ENCODE measurements around the gene GLS. TPM values are rescaled to one million over a fixed set of nuclear protein-coding genes. Genes with fewer than 3 reads are reported as not detected.

GLS gene
- total and polyA plus RNA-seq, 2 donors (not counting 1 experiment from before 2014, with no cell fraction given) = 32.5 to 195 TPM

DNA sequence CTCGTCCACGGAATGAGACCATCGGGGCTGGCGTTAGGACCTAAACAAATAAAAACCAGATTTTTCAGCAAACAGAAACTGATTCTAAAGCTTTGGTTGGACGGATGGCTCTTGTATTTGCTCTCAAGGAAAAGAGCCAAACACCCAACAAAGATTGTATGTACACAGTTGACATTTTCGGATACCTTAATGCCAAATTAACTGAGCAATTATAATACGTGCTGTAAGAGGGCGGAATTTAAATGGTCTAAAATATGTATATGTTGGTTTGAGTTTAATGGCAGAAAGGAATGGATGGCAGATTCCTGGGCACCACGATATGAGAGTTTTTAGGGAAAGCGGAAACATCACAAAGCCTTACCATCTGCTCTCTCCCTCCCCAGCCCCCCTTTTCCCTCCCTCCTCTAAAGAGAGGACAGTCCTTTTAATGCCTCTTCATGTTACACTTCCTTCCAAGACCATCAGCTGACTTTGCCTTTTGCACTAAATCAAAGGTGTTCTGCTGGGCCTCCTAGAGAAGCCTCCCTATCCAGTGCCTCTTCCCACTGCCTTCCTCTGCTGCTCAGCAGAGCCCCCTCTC is 100.1 kb downstream of the GLS start:
- Histone ChIP-seq H3K9me3 (ENCODE audit: control extremely low read depth in 1 of 3, control insufficient read depth in 2 of 3, insufficient read depth in 1 of 3, low read length in 2 of 3) (no peaks in the 10 kb centered on the region), H3K4me3 (ENCODE audit: control extremely low read depth in 1 of 5, extremely low read depth in 1 of 5, insufficient read depth in 1 of 5, low read depth in 2 of 5, low read length in 4 of 5) (no peak overlapping the region), H3K9ac (ENCODE audit: low read length) (peak overlapping the region; percentile 10), H3K4me1 (ENCODE audit: control insufficient read depth in 2 of 2, insufficient read depth in 2 of 2, low read length in 2 of 2) (peaks cover 12 to 14% of the 10 kb centered on the region in 2 donors), H3K27me3 (replicated peaks in 1 of 4; ENCODE audit: control extremely low read depth in 1 of 4, control insufficient read depth in 3 of 4, insufficient read depth in 4 of 4, low read length in 3 of 4) (no peaks in the 10 kb centered on the region), H3K36me3 (replicated peaks in 1 of 2; ENCODE audit: control extremely low read depth in 1 of 2, control insufficient read depth in 1 of 2, extremely low read depth in 1 of 2, insufficient read depth in 2 of 2, low read length in 1 of 2) (peaks cover 20 to 99% of the 10 kb centered on the region in 2 experiments), H3K27ac (ENCODE audit: low read length in 2 of 2) (peak overlapping the region; percentile 39 to 75), H3K79me2 (ENCODE audit: control insufficient read depth, insufficient read depth, low read length) (no peaks in the 10 kb centered on the region), H2AFZ (ENCODE audit: insufficient read depth, low read depth, low read length, poor library complexity, severe bottlenecking) (peak overlapping the region; percentile 35), H3K4me2 (replicated peaks; ENCODE audit: low read depth, low read length, poor library complexity, severe bottlenecking) (peak overlapping the region; percentile 46), H4K20me1 (ENCODE audit: control insufficient read depth, insufficient read depth, low read length, poor library complexity, severe bottlenecking) (no peaks in the 10 kb centered on the region)
- H3K4me3 Mint-ChIP-seq = peak overlapping the region; percentile 48
- H3K27me3 Mint-ChIP-seq = no peaks in the 10 kb centered on the region
- ChIA-PET CTCF (interaction anchor here (0.9 kb wide), 1 partner anchor 130 kb away, joined by 3 read pairs; no protein-coding TSS in a partner anchor), POLR2A (no interaction called here)
- WGBS (ENCODE audit: insufficient coverage) = 74% methylated on average over 5 of the region's 10 CpGs
- intact Hi-C loops (cut with micrococcal nuclease) = no loop called here
- no peaks in the 10 kb centered on the region for H3K9me3 Mint-ChIP-seq (ENCODE audit: insufficient read depth)
- DNase-seq (no peak), ATAC-seq (ENCODE audit: low read depth) (no peak)
- peaks cover 19% of the 10 kb centered on the region for H3K4me1 Mint-ChIP-seq
- TF ChIP-seq EZH2 (IDR thresholded peaks at IDR 0.05; ENCODE audit: borderline replicate concordance, insufficient read depth, low read depth, low read length, poor library complexity, severe bottlenecking) = no peak
- TF ChIP-seq, protein P1, sequence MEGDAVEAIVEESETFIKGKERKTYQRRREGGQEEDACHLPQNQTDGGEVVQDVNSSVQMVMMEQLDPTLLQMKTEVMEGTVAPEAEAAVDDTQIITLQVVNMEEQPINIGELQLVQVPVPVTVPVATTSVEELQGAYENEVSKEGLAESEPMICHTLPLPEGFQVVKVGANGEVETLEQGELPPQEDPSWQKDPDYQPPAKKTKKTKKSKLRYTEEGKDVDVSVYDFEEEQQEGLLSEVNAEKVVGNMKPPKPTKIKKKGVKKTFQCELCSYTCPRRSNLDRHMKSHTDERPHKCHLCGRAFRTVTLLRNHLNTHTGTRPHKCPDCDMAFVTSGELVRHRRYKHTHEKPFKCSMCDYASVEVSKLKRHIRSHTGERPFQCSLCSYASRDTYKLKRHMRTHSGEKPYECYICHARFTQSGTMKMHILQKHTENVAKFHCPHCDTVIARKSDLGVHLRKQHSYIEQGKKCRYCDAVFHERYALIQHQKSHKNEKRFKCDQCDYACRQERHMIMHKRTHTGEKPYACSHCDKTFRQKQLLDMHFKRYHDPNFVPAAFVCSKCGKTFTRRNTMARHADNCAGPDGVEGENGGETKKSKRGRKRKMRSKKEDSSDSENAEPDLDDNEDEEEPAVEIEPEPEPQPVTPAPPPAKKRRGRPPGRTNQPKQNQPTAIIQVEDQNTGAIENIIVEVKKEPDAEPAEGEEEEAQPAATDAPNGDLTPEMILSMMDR (IDR thresholded peaks at IDR 0.05) = no peak
- peak overlapping the region; percentile 89 for H3K27ac Mint-ChIP-seq

- H3K4me3 ChIP-seq (ENCODE audit: control extremely low read depth in 1 of 5, extremely low read depth in 1 of 5, insufficient read depth in 1 of 5, low read depth in 2 of 5, low read length in 4 of 5) = no peak overlapping the region
- H3K4me1 ChIP-seq (ENCODE audit: control insufficient read depth in 2 of 2, insufficient read depth in 2 of 2, low read length in 2 of 2) = peaks cover 12 to 14% of the 10 kb centered on the region in 2 donors
- ATAC-seq (ENCODE audit: low read depth) (no peak), DNase-seq (no peak)
- TF ChIP-seq, protein P1 (IDR thresholded peaks at IDR 0.05) = no peak
- no peak for TF ChIP-seq EZH2 (IDR thresholded peaks at IDR 0.05; ENCODE audit: borderline replicate concordance, insufficient read depth, low read depth, low read length, poor library complexity, severe bottlenecking)
- no peaks in the 10 kb centered on the region for H4K20me1 ChIP-seq (ENCODE audit: control insufficient read depth, insufficient read depth, low read length, poor library complexity, severe bottlenecking)
- H3K27me3 ChIP-seq (replicated peaks in 1 of 4; ENCODE audit: control extremely low read depth in 1 of 4, control insufficient read depth in 3 of 4, insufficient read depth in 4 of 4, low read length in 3 of 4) = no peaks in the 10 kb centered on the region
- no peaks in the 10 kb centered on the region for H3K79me2 ChIP-seq (ENCODE audit: control insufficient read depth, insufficient read depth, low read length)
- H3K9ac ChIP-seq (ENCODE audit: low read length) = no peak overlapping the region
- no peak overlapping the region for H2AFZ ChIP-seq (ENCODE audit: insufficient read depth, low read depth, low read length, poor library complexity, severe bottlenecking)
- POLR2A ChIA-PET = no interaction called here
- H3K27ac ChIP-seq (ENCODE audit: low read length in 2 of 2) = peak overlapping the region in 1 of 2 donors; percentile 75
- H3K9me3 ChIP-seq (ENCODE audit: control extremely low read depth in 1 of 3, control insufficient read depth in 2 of 3, insufficient read depth in 1 of 3, low read length in 2 of 3) = peaks cover 0 to 4% (median 0%) of the 10 kb centered on the region in 3 donors
- H3K4me3 Mint-ChIP-seq = no peak overlapping the region
- peak overlapping the region; percentile 89 for H3K27ac Mint-ChIP-seq
- CTCF ChIA-PET = interaction anchor here (0.9 kb wide), 1 partner anchor 131 kb away, joined by 3 read pairs; no protein-coding TSS in a partner anchor
- H3K27me3 Mint-ChIP-seq = no peaks in the 10 kb centered on the region
- H3K4me2 ChIP-seq (replicated peaks; ENCODE audit: low read depth, low read length, poor library complexity, severe bottlenecking) = no peak overlapping the region
- peaks cover 19% of the 10 kb centered on the region for H3K4me1 Mint-ChIP-seq
- intact Hi-C loops (cut with micrococcal nuclease) = no loop called here
- H3K36me3 ChIP-seq (replicated peaks in 1 of 2; ENCODE audit: control extremely low read depth in 1 of 2, control insufficient read depth in 1 of 2, extremely low read depth in 1 of 2, insufficient read depth in 2 of 2, low read length in 1 of 2) = peaks cover 23 to 99% of the 10 kb centered on the region in 2 experiments
- H3K9me3 Mint-ChIP-seq (ENCODE audit: insufficient read depth) = no peaks in the 10 kb centered on the region
- WGBS (ENCODE audit: insufficient coverage) = 72% methylated on average over 2 of the region's 6 CpGs
Observed at GRCh38 chr2:190981333-190981732, 100.7 kb downstream of the GLS start.
